Lower leg skin (tissue), 4 donors: ENCODE results near the gene PRKCE. TPM values are rescaled to one million over a fixed set of nuclear protein-coding genes. Genes with fewer than 3 reads are reported as not detected.

Experiments used
- DNase-seq, 2 donors: peaks; one replicate each; pipeline ENCODE4 v3.0.0-alpha.2; 2019; ENCODE audit warnings: low spot score in 2 of 2
- H3K4me3 ChIP-seq: fragments of 200-600 bp; sonication (generic); 2 replicates; pipeline ENCODE4 v1.5.1; 2017; ENCODE audit warnings: mild to moderate bottlenecking, low read depth; ENCODE audit not compliant: poor library complexity, severe bottlenecking
- POLR2A ChIP-seq, 2 donors: fragments of 450-650 bp; IDR thresholded peaks; one replicate each; pipeline ENCODE4 v1.6.1; 2016 to 2017; ENCODE audit warnings: antibody characterized with exemption in 2 of 2, mild to moderate bottlenecking in 1 of 2, moderate library complexity in 1 of 2
- WGBS, 2 donors: methylation state at CpG; one replicate each; pipeline ENCODE4 v1.1.5; 2018; 5-methylcytosine and 5-hydroxymethylcytosine counted together
- intact Hi-C: fragments of 100-400 bp; cut with DNase I; formaldehyde crosslinking; loops from one replicate; pipeline ENCODE4 v1.15.0; 2023; ENCODE audit warnings: low total_unique reads
- total RNA-seq, 4 donors: library from RNA; depleted of rRNA; stranded (reverse); fragments of >200 nt; gene quantifications; one replicate each; pipeline ENCODE4 v1.1.0, GENCODE V29; 2016
- TF ChIP-seq, protein P1 (sequence below), 3 donors: fragments of 450-650 bp; IDR thresholded peaks; one replicate each; pipeline ENCODE4 v1.5.1; 2016; ENCODE audit warnings: antibody characterized with exemption in 3 of 3, mild to moderate bottlenecking in 3 of 3, moderate library complexity in 2 of 3

PRKCE gene
- total RNA-seq, 4 donors from 2014 or later: 3.5 to 10.3 (median 6.1) TPM

DNA sequence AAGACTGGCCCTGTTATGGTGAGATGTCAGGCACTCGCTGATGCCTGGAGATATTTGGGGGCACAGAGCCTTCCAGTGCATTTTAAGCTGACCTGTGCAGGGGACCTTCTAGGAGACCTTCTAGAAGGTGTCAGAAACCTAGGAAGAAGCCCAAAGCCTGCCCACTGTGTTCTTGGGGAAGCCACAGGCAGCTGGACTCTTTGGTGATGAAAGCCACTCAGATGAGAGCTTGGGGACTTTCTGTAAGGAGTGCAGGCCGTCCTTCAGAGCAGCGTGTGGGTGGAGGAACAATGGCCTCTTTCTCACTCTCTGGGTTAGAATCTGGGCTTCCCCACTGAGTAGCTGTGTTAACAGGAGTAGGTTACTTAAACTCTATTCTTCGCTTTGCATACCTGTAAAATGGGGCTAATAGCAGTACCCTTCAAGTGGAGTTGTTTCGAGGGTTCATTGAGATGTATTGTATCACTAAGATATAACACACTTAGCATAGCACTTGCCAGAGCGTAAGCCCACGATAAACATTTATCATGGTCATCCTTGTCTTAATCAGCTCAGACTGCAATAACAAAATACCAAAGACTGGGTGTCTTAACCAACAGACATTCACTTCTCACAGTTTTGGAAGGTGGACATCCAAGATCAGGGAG lies 323.4 kb downstream of the PRKCE start:
- TF ChIP-seq, protein P1, sequence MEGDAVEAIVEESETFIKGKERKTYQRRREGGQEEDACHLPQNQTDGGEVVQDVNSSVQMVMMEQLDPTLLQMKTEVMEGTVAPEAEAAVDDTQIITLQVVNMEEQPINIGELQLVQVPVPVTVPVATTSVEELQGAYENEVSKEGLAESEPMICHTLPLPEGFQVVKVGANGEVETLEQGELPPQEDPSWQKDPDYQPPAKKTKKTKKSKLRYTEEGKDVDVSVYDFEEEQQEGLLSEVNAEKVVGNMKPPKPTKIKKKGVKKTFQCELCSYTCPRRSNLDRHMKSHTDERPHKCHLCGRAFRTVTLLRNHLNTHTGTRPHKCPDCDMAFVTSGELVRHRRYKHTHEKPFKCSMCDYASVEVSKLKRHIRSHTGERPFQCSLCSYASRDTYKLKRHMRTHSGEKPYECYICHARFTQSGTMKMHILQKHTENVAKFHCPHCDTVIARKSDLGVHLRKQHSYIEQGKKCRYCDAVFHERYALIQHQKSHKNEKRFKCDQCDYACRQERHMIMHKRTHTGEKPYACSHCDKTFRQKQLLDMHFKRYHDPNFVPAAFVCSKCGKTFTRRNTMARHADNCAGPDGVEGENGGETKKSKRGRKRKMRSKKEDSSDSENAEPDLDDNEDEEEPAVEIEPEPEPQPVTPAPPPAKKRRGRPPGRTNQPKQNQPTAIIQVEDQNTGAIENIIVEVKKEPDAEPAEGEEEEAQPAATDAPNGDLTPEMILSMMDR (IDR thresholded peaks at IDR 0.05): no peak
- no peak for TF ChIP-seq POLR2A (IDR thresholded peaks at IDR 0.05)
- DNase-seq: no peak
- intact Hi-C loops: no loop called here
- H3K4me3 ChIP-seq: no peak overlapping the region
- 79 to 85% methylated on average over 7 of the region's 7 CpGs for WGBS, 2 donors

- no peak overlapping the region for H3K4me3 ChIP-seq
- intact Hi-C loops: no loop called here
- no peak for TF ChIP-seq POLR2A (IDR thresholded peaks at IDR 0.05)
- TF ChIP-seq, protein P1 (IDR thresholded peaks at IDR 0.05): no peak
- DNase-seq: no peak
- WGBS, 2 donors: 92 to 94% methylated on average over 14 of the region's 14 CpGs
Measured at GRCh38 chr2:45975752-45976517, 324.5 kb downstream of the PRKCE start.

DNA sequence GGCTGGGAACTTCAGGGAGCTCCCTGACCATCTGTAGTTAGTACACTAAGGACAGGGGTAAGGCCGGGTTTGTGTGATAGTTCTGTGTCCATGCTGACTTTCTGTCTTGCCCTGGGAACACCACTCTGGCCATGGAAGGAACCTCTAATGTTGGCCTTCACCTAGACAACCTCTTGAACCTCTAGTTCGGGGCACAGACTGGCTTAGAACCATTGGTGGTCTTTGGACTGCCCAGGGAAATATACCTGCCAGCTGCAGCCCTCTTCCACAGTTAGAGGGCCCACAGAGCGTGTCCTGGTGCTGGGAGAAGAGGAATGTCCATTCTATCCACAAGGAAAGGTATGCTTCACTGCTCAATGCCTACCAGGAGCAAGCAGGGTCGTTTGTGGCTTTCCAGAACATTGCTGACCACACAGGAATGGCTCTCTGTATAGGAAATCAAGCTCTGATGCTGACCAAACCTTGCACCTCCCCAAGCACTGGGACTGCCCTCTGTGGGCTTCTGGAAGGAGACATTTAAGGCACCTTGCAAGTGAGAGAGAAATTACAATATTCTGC lies 326.9 kb downstream of the PRKCE start:
- TF ChIP-seq, protein P1 (IDR thresholded peaks at IDR 0.05): no peak
- TF ChIP-seq POLR2A (IDR thresholded peaks at IDR 0.05): no peak
- DNase-seq: no peak
- 88 to 91% methylated on average over 4 of the region's 4 CpGs for WGBS, 2 donors
- intact Hi-C loops: no loop called here
- H3K4me3 ChIP-seq: no peak overlapping the region

DNA sequence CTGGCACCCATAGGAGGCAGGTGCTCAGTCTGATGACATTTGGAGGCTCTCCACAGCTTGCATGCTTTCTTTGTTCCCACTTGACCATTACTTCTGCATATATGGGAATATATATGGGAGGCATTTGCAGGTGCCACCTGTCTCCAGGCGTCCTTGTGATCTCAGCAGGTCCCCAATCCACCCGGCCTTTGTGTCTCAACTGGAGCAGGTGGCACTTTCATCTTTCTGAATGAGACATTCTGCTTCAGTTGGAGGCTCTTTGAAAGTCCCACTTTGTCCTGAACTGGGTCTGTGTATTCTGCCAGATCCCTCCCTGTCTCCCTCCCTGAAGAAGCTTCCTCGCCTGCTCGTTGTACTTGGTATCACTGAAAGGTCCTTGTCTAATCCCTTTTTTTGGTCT lies 327.6 kb downstream of the PRKCE start:
- no peak overlapping the region for H3K4me3 ChIP-seq
- intact Hi-C loops: no loop called here
- TF ChIP-seq, protein P1 (IDR thresholded peaks at IDR 0.05): no peak
- TF ChIP-seq POLR2A (IDR thresholded peaks at IDR 0.05): no peak
- WGBS, 2 donors: 94 to 97% methylated on average over 4 of the region's 4 CpGs
- no peak for DNase-seq

DNA sequence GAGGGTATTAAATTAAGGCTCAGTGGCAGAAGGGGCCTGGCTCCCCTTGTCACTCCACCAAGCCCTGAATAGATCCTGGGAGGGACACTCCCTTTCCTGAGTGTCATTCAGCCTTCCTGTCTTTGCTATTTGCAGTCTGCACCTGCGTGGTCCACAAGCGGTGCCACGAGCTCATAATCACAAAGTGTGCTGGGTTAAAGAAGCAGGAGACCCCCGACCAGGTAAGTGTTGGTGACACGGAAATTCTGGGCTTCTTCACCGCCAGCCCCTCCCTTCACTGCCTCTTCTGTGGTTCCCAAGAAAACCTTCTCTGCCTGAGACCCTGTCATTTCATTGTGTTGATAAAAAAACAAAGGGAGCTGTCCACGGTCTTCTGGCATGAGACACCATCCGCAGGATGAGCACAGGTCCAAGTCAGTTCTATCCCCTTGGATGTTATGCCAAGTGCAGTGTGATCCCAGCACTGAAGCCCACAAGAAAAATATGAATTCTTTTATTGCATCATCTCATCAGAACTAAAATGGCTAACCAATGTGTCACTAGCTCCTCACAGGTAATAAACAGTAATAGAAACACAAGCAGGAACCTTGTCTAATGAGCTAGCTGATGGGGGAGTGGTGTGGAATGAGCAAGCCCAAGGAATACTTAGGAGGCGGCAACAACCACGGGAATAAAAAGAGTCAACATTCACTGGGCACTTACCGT lies 328.8 kb downstream of the PRKCE start:
- TF ChIP-seq, protein P1 (IDR thresholded peaks at IDR 0.05): no peak
- TF ChIP-seq POLR2A (IDR thresholded peaks at IDR 0.05): no peak
- intact Hi-C loops: no loop called here
- no peak overlapping the region for H3K4me3 ChIP-seq
- no peak for DNase-seq
- WGBS, 2 donors: 81 to 84% methylated on average over 11 of the region's 11 CpGs
